Suppressor macrophage treated with lipopolysaccharide for 4 hours (primary cell): ENCODE data around the gene PPP1R12A.
"Not testable (repeated sequence)": the region's sequence is repeated elsewhere in the genome, so short reads cannot be mapped to it uniquely, and the experiment has no call there.

Experiments used
- DNase-seq: peaks from one replicate; pipeline ENCODE4 v3.0.0-alpha.2; 2020

PPP1R12A gene

GRCh38 chr12:79886917-79887519 is 47.9 kb downstream of the PPP1R12A start:
- DNase-seq, result peak; percentile 61

GRCh38 chr12:79885911-79886490 is 48.9 kb downstream of the PPP1R12A start:
- DNase-seq, result peak; percentile 38

DNA sequence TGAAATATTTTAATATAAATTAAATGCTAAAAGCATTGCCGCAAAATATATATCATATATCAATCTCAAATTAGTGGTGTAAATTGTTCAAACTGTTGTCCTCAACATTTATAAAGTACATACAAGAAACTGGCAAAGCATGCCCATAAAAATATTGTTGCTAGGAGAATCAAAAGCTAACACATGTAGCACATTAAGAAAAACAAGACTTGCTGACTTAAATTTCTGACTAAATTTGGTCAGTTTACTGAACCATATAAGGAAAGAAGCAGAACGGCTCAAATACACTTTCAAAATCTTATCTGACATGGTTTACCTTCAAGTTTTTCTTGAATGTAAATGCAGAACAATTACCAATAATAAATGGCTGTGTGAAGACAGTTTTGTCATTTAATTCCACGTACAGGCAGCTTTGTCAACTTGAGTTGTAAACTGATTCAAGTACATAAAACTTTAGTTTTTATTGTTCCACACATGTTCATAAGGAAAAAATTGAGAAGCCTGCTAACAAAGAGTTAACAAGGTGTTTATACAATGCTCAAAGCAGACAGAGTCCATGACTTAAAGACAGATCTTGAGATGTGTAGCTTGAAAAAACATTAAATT is 50.4 kb downstream of the PPP1R12A start:
- DNase-seq, result no peak

- no peak for DNase-seq
Measured at GRCh38 chr12:79883216-79883615, 51.7 kb downstream of the PPP1R12A start.

GRCh38 chr12:79881351-79881750 is 53.5 kb downstream of the PPP1R12A start:
- no peak for DNase-seq

GRCh38 chr12:79878506-79878905 is 56.4 kb downstream of the PPP1R12A start:
- not testable (repeated sequence) for DNase-seq

DNA sequence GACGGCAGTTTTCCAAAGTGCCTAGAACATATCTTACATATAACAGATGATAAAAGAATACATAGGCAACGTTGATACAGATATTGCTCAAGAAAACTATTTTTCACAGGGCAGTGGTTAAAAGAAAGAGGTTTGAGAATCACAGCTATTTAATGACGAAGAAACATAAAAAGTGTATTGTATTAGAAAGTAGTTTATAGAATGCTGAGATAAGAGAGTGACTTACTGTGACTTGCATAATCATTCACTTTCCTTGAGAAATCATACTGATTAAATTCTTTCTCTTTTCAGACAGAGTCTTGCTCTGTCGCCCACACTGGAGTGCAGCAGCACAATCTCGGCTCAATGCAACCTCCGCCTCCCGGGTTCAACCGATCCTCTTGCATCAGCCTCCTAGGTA is 57.7 kb downstream of the PPP1R12A start:
- no peak for DNase-seq

- DNase-seq, result no peak
Measured at GRCh38 chr12:79874665-79875064, 60.2 kb downstream of the PPP1R12A start.

- peak; percentile 41 for DNase-seq
Measured at GRCh38 chr12:79873201-79873600, 61.7 kb downstream of the PPP1R12A start.

DNA sequence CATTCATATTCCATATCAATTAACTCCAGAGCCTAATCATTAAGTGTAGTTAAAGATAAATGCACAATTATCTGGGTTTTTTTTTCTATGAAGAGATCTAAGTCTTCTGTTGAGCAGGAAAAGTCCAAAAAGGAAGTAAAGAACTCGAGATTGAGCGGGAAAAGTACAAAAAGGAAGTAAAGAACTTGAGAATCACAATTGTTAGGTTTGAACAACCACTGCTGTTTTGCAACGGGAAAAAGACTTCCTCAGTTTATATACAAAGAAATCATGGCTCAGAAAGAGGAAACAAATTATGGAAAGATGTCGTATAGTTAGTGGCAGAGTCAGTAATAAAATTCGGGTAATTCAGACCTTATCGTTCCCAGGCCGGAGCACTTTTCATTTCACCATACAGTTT is 63.3 kb downstream of the PPP1R12A start:
- peak; percentile 72 for DNase-seq

GRCh38 chr12:79870916-79871315 is 64.0 kb downstream of the PPP1R12A start:
- DNase-seq, result no peak

- peak; percentile 9 for DNase-seq
Measured at GRCh38 chr12:79859646-79860045, 75.3 kb downstream of the PPP1R12A start.

GRCh38 chr12:79858518-79858917 is 76.4 kb downstream of the PPP1R12A start:
- no peak for DNase-seq

DNA sequence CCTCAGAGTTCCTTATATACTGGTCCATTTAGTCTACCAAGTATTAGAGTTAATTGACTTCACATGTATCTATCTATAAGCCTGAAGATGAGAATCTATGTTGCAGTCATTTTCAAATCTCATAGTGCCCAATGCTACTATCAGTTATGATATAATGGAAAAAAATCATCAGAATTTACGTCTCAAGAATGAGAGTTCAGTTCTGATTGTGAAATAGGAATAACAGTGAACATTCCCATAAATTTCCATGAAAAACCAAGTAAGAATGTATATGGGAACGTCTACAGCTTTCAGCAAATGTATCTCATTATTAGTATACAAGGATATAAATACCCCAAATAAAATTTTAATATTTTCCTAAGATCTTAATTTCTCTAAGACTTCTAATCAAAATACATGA is 77.2 kb downstream of the PPP1R12A start:
- no peak for DNase-seq

DNA sequence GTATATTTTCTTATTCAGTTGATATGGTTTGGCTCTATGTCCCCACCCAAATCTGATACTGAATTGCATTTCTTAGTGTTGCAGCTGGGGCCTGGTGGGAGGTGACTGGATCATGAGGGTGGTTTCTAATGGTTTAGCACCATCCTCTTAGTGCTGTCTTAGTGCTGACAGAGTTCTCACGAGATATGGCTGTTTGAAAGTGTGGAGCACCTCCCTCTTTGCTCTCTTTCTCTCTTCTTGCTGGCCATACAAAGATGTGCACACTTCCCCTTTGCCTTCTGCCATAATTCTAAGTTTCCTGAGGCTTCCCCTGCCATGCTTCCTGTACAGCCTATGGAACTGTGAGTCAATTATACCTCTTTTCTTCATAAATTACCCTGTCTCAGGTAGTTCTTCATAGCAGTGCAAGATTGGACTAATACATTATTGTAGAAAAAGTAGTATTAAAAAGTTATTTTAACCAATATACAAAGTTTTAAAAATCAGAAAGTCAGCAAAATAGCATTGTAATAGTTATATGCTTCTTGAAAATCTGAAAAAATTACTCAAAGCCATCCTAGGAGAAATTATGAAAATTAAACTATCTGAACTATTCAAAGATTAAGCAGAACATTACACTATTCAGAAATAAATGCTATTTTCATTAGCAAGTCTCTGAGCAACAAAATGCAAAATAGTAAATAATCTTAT is 84.1 kb downstream of the PPP1R12A start:
- DNase-seq, result no peak

GRCh38 chr12:79848339-79848738 is 86.6 kb downstream of the PPP1R12A start:
- DNase-seq, result peak; percentile 9

DNA sequence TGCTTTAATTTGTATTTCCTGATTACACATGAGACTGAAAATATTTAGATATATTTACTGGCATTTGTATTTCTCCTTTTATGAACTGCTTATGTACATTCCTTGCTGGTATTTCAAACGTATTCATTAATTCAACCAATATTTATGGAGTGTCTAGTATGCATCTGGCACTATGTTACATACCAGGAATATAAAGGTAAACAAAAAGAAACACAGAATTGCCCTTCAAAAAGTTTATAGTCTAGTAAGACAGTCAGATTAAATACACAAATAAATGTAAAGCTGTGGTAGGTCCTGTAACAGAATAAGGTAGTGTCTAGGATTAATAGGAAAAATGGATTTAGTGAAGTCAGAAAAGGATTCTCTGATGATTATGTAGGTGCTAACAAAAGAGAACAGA is 87.5 kb downstream of the PPP1R12A start:
- DNase-seq, result no peak

DNA sequence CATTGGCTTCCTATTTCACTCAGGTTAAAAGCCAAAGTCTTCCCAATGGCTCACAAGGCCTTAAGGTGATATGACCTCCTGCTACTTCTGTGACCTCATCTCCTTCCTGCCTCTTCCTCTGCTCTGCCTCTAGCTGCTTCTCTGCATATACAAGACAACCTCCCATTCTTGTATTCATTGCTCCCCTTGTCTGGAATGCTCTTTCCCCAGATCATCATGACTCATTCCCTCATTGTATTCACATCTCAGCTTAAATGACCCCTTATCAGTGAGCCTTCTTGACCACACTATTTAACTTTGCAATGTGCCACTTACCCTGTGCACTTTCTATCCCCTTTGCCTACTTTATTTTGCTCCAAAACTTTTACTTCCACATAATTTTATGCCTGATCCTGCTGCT is 90.2 kb downstream of the PPP1R12A start:
- no peak for DNase-seq

GRCh38 chr12:79843978-79844377 is 90.9 kb downstream of the PPP1R12A start:
- DNase-seq, result no peak

DNA sequence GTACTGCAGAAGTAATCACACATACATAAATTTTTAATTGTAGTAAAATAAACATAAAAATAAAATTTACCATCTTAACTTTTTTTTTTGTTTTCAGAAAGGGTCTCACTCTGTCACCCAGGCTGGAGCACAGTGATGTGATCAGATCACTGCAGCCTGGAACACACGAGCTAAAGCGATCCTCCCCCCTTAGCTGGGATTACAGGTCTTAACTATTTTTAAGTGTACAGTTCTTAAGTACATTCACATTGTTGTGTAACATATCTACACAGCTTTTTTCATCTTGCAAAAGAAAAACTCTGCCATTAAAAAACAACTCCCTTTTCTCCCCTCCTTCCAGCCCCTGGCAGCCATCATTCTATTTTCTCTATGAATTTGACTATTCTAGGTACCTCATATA is 92.3 kb downstream of the PPP1R12A start:
- DNase-seq, result no peak

- no peak for DNase-seq
Measured at GRCh38 chr12:79841878-79842265, 93.0 kb downstream of the PPP1R12A start.

GRCh38 chr12:79841248-79841877 is 93.5 kb downstream of the PPP1R12A start:
- no peak for DNase-seq

DNA sequence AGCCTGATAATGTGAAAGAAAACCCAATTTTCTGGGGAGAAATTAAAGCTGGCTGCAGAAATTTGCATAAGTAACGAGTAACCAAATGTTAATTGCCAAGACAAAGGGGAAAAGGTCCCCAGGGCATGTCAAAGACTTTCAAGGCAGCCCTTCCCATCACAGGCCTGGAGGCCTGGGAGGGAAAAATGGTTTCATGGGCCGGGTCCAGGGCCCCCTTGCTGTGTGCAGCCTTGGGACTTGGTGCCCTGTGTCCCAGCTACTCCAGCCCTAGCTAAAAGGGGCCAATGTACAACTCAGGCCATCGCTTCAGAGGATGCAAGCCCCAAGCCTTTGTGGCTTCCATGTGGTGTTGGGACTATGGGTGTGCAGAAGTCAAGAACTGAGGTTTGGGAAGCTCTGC is 96.5 kb downstream of the PPP1R12A start:
- DNase-seq, result no peak

DNA sequence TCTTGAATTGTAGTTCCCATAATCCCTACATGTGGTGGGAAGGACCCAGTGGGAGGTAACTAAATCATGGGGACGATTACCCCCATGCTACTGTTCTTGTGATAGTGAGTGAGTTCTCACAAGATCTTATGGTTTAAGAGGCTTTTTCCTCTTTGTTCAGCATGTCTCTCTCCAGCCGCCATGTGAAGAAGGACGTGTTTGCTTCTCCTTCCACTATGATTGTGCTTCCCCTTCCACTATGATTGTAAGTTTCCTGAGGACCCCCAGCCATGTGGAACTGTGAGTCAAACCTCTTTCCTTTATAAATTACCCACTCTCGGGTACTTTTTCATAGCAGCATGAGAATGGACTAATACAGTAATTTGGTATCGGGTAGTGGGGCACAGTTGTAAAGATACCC is 97.3 kb downstream of the PPP1R12A start:
- no peak for DNase-seq
